Testis (tissue), 5 donors: Measurements from ENCODE around the gene ERMP1. TPM values are rescaled to one million over a fixed set of nuclear protein-coding genes. Genes with fewer than 3 reads are reported as not detected.
"Not testable (repeated sequence)": the region's sequence is repeated elsewhere in the genome, so short reads cannot be mapped to it uniquely, and the experiment has no call there.

Source experiments
- DNase-seq: peaks from one replicate; pipeline ENCODE4 v3.0.0-alpha.2; 2019
- H3K27ac ChIP-seq, 2 donors: fragments of 200-600 bp; sonication (generic); one replicate each; pipeline ENCODE4 v1.5.1; 2019
- H3K27me3 ChIP-seq: fragments of 200-600 bp; sonication (generic); one replicate; pipeline ENCODE4 v1.5.1; 2019
- H3K36me3 ChIP-seq: fragments of 200-600 bp; sonication (generic); one replicate; pipeline ENCODE4 v1.5.1; 2017; ENCODE audit warnings: low read depth; ENCODE audit errors: missing control alignments
- H3K4me1 ChIP-seq: fragments of 200-600 bp; sonication (generic); one replicate; pipeline ENCODE4 v1.5.1; 2019
- H3K4me3 ChIP-seq, 2 donors: fragments of 200-600 bp; sonication (generic); one replicate each; pipeline ENCODE4 v1.5.1; 2017 to 2019
- H3K9me3 ChIP-seq: fragments of 200-600 bp; sonication (generic); one replicate; pipeline ENCODE4 v1.5.1; 2017
- CTCF ChIP-seq, 3 experiments: fragments of 450-650 bp in 2 of 3; fragments of 200-600 bp in 1 of 3; sonication (generic) in 1 of 3; IDR thresholded peaks; one replicate each; pipeline ENCODE4 v1.5.1; 2016 to 2019; ENCODE audit warnings: antibody characterized with exemption in 3 of 3, mild to moderate bottlenecking in 2 of 3, moderate library complexity in 1 of 3
- POLR2A ChIP-seq: fragments of 450-650 bp; IDR thresholded peaks from one replicate; pipeline ENCODE4 v1.6.1; 2017; ENCODE audit warnings: antibody characterized with exemption, mild to moderate bottlenecking, moderate library complexity
- WGBS, 2 donors: methylation state at CpG; one replicate each; pipeline ENCODE4 v1.1.5; 2018; 5-methylcytosine and 5-hydroxymethylcytosine counted together
- intact Hi-C: fragments of 100-400 bp; cut with DNase I; formaldehyde crosslinking; loops from one replicate; pipeline ENCODE4 v1.15.1; 2023; ENCODE audit warnings: low total_unique reads
- long read RNA-seq, 2 donors: transcript quantifications; one replicate each; lab custom pipeline, GENCODE V29; 2026
- polyA plus RNA-seq: library from polyadenylated mRNA; stranded (reverse); fragments of 350-450 nt; fragmentation: Illumina TruSeq; extraction: RNeasy Lipid Tissue Mini Kit (QIAGEN cat#74804); gene quantifications from one replicate; pipeline ENCODE4 v1.2.3, GENCODE V29; 2014; ENCODE audit warnings: low read depth, low replicate concordance; ENCODE audit not compliant: insufficient read depth
- total RNA-seq, 2 donors: library from RNA; depleted of rRNA; stranded (reverse); fragments of >200 nt; gene quantifications; one replicate each; pipeline ENCODE4 v1.2.3, GENCODE V29; 2016

ERMP1 gene
- 10 to 100 TPM; 25.7 to 28.9 TPM for total RNA-seq
- 28.4 TPM for polyA plus RNA-seq
- long read RNA-seq, donor 1, full-length matches to known transcripts: 9 of 29 reads
- long read RNA-seq, donor 1, partial matches to known transcripts: 20 of 29 reads
- long read RNA-seq, donor 1, other reads (novel, unspliced or antisense): 0 of 29 reads
- long read RNA-seq, donor 2, full-length matches to known transcripts: 6 of 6 reads
- long read RNA-seq, donor 2, partial matches to known transcripts: 0 of 6 reads
- long read RNA-seq, donor 2, other reads (novel, unspliced or antisense): 0 of 6 reads

GRCh38 chr9:5832538-5833529 lies at the start of gene ERMP1:
Gene ERMP1 (minus strand): TSS chr9:5833117. CDS start chr9:5833027, 90 bp downstream.
- Histone ChIP-seq H3K4me3 (peak within 1 kb of the TSS; percentile 81 to 84), H3K4me1 (peaks cover 15% of the 10 kb centered on the region), H3K9me3 (no peaks in the 10 kb centered on the region), H3K36me3 (no peaks in the 10 kb centered on the region), H3K27ac (peak within 1 kb of the TSS; percentile 55 to 82), H3K27me3 (no peaks in the 10 kb centered on the region)
- 0% methylated on average over 22 to 90 of the region's 95 CpGs for WGBS, 2 donors
- TF ChIP-seq CTCF (IDR thresholded peaks at IDR 0.05) (peak; percentile 81 to 89 (median 82)), POLR2A (no peak)
- DNase-seq: peak; percentile 91
- intact Hi-C loops: no loop called here

GRCh38 chr9:5882244-5883012 lies 49.5 kb upstream of the ERMP1 start:
- H3K36me3 ChIP-seq, H3K27ac ChIP-seq, H3K4me1 ChIP-seq, H3K27me3 ChIP-seq, H3K9me3 ChIP-seq, DNase-seq, H3K4me3 ChIP-seq: not testable (repeated sequence)
- WGBS, 2 donors: 94 to 99% methylated on average over 5 of the region's 5 CpGs
- intact Hi-C loops: loop anchor here (10.0 kb wide), 1 partner anchor 172 kb away; no protein-coding TSS in a partner anchor

GRCh38 chr9:5879419-5880181 lies 46.7 kb upstream of the ERMP1 start:
- Histone ChIP-seq H3K27ac (no peak overlapping the region), H3K27me3 (no peaks in the 10 kb centered on the region), H3K9me3 (no peaks in the 10 kb centered on the region), H3K36me3 (no peaks in the 10 kb centered on the region), H3K4me3 (no peak overlapping the region), H3K4me1 (no peaks in the 10 kb centered on the region)
- 76 to 88% methylated on average over 10 of the region's 10 CpGs for WGBS, 2 donors
- TF ChIP-seq POLR2A: no peak
- no peak for TF ChIP-seq CTCF (IDR thresholded peaks at IDR 0.05)
- no peak for DNase-seq
- intact Hi-C loops: loop anchor here (10.0 kb wide), 1 partner anchor 175 kb away; no protein-coding TSS in a partner anchor

- intact Hi-C loops: no loop called here
- Histone ChIP-seq H3K36me3 (no peaks in the 10 kb centered on the region), H3K27ac (no peak overlapping the region), H3K27me3 (no peaks in the 10 kb centered on the region), H3K4me3 (no peak overlapping the region), H3K4me1 (no peaks in the 10 kb centered on the region), H3K9me3 (no peaks in the 10 kb centered on the region)
- 89 to 94% methylated on average over 7 of the region's 7 CpGs for WGBS, 2 donors
- TF ChIP-seq CTCF (IDR thresholded peaks at IDR 0.05): no peak
- no peak for TF ChIP-seq POLR2A
- no peak for DNase-seq
Measured at GRCh38 chr9:5876711-5877110, 43.8 kb upstream of the ERMP1 start.
